HG02763 (cell line): ENCODE results near the gene FOXK1.
"Not testable (repeated sequence)": the region's sequence is repeated elsewhere in the genome, so short reads cannot be mapped to it uniquely, and the experiment has no call there.

Source experiments
- ATAC-seq: cut with Tn5 transposase; IDR thresholded peaks from one replicate; pipeline ENCODE4 v1.9.1; 2021; ENCODE audit warnings: mild to moderate bottlenecking, moderate library complexity; ENCODE audit not compliant: unreplicated experiment

Gene FOXK1

DNA sequence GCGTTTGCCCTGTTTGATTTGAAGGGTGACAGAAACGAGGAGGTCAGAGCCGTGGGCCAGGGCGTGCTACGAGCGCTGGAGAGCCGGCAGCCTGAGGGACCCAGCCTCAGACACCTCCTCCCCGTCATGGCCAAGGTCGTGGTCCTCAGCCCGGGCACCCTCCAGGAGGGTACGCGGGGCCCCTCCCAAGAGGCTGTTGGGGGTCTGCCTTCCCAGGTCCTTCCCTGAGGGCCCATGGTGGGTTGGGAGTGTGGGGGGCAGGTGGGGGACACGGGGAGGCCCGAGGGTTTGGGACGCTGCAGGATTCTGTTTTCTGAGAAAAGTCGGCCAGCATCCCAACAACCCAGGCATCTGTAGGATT lies 101.2 kb downstream of the FOXK1 start:
- no peak for ATAC-seq

DNA sequence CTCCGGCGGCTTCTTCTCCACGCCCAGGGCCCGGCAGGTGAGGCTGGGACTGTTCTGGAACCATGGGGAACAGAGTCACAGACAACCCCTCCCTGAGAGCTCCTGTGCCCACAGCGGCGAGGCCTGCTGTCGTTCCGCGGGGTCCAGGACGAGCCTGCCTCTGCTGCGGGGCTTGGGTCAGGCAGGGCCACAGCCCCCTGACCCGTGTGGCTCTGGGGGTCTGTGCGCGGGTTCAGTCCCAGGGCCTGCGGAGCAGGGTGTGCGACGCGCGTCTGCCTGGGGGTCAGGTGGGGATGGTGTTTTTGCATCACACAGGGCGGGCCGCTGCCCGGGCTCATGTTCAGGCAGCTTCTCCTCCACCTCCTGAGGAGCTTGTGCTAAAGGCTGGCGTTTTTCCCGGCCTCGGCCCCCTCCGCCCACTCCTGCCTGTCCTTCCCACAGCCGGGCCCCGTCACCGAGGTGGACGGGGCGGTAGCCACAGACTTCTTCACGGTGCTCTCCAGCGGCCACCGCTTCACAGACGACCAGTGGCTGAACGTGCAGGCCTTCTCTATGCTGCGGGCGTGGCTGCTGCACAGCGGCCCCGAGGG lies 101.8 kb downstream of the FOXK1 start:
- ATAC-seq: no peak

DNA sequence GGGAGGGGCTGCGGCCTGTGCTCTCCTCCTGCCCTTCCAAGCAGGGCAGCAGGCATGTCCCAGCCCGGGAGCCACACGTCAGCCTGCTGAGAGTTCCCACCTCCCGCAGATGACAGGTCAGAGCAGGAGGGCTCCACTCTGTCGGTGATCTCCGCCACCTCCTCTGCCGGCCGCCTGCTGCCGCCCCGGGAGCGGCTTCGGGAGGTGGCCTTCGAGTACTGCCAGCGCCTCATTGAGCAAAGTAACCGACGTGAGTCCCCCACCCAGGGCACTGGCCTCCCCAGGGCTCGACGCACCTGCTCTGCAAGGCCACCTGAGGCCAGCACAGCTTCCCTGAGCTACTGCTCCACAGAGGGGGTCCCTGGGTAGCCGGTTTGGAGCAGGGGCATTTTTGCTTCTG lies 102.7 kb downstream of the FOXK1 start:
- no peak for ATAC-seq

DNA sequence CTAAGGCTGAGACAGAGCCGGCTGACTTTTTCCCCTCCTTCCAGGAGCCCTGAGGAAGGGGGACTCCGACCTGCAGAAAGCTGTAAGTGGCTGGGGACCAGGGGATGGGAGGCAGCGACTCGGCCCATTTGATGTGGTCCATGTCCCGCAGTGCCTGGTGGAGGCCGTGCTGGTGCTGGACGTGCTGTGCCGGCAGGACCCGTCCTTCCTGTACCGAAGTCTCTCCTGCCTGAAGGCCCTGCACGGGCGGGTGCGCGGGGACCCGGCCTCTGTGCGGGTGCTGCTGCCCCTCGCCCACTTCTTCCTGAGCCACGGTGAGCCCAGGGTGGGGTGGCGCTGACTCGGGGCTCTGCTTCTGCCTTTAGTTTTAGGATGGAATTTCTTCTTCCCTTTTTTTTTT lies 103.3 kb downstream of the FOXK1 start:
- ATAC-seq: no peak

DNA sequence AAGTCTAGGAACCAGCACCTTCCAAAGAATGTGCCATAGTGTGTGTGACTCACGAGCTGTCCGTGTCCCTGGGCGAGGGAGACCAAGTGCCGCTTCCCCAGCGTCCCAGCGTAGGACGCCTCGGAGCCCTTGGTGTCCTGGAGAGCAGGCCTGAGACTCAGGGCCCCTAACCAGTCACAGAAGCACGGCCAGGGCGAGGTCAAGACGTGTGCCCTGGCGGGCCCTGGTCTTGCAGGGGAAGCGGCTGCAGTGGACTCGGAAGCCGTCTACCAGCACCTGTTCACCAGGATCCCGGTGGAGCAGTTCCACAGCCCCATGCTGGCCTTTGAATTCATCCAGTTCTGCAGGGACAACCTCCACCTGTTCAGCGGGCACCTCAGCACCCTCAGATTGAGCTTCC lies 103.9 kb downstream of the FOXK1 start:
- no peak for ATAC-seq

DNA sequence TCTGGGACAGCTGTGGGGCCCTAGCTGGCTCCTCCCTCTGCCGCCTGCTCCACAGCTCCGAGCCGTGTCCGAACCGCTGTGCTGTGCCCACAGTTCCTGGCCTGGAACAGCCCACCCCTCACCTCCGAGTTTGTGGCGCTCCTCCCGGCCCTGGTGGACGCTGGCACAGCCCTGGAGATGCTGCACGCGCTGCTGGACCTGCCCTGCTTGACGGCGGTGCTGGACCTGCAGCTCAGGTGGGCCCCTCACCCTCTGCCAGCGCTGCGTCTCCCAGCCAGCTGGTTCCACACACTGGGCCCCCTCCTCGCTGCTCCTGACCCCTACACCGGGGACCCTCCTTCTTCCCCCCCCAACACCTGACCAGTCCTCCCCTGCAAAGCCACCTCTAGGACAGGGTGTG lies 105.4 kb downstream of the FOXK1 start:
- no peak for ATAC-seq

DNA sequence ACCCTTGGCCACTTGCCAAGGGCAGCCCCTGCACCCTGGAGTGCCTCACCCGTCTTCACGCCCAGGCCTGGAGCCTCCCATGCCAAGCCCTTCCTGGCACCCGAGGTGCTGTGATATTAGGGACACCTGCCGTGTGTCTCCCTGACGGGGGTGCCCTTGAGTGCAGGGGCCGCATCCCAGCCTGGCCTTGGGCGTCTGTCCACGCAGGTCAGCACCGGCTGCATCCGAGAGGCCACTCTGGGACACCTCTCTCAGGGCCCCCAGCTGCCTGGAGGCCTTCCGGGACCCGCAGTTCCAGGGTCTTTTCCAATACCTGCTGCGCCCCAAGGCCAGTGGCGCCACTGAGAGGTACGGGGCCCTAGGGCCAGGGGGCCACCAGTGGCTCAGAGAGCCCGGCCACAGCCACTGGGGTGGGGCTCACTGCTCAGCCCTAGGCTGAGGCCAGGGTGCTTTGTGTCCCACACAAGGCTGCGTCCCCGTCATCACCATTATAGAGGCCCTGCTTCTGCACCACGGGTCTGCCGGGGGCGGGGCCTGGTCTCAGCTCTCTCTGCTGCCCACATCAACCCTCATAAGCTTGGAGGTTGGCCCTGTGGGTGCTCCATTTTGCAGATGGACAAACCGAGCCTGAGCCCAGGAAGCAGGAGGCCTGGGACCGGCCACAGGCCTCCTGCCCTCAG lies 106.0 kb downstream of the FOXK1 start:
- no peak for ATAC-seq

DNA sequence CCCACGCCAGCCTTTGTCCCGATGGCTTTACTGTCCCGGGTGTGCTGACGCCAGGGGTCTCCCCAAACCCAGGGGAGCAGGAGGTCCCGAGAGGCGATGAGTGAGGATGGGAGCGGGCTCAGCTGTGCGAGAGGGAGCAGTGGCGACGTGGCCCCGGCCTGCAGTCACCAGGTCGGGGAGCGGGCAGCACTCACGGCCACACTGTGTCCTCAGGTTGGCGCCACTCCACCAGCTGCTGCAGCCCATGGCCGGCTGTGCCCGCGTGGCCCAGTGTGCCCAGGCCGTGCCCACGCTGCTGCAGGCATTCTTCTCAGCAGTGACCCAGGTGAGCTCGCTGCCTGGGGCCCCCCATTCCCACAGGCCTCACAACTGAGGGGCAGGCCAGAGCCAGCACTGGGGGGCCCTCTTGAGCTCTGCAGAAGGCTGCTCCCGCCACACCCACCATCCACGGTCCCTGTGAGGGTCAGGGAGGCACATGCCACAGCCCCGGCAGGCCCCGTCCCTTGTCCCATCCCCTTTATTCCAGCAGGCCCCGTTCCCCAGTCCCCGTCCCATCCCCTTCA lies 106.6 kb downstream of the FOXK1 start:
- no peak for ATAC-seq

DNA sequence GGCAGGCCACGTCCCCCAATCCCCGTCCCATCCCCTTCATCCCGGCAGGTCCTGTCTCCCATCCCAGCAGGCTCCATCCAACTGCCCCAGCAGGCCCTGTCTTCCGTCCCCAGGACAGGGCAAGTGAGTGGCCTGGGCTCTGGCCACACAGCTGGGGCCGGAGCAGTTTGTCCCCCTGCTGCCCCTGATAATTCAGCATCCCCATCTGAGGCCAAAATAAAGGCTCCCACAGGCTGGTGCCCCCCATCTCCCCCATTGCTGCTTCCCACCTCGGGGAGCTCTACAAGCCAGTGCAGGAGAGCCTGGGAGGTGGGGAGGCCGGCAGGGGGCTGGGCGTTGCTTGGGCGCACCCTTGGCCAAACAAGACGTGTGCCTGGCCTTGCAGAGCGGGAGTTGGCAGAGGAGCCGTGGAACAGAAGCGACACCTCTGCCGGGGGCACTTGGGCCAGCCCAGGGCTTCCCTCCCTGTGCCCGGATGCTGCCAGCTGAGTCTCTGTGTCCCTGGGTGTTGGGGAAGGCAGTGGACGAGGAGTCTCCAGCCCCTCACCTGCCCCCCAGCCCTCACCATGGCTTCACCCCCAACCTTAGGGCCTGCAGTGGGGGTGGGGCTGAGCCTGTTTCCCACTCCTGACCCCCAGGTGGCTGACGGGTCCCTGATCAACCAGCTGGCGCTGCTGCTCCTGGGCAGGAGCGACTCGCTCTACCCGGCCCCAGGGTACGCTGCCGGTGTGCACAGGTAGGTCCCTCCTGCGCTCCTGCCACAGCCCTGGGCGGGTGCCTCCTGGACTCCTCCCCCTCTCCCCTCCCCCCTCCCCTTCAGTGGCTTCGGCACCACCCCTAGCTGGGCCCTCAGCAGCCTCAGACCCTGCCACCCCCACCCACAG lies 107.3 kb downstream of the FOXK1 start:
- ATAC-seq: no peak

DNA sequence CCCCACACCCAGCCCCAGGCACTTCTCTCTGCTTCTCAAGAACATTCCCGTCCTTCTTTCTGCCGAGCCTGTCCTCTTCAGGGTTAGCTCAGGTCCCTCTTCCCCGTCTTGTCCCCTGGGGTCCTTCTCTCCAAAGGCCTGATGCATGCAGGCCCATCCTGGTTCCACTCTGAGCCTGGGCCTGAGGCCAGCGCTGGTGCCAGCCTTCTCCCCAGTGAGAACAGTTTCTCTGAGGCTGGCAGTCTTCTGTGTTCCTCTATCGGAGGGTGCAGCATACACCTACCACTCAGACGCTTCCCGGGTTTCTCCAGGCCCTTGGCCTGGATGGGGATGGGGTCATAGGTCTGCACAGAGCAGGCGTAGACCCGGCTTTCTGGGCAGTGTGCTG lies 108.0 kb downstream of the FOXK1 start:
- ATAC-seq: no peak

DNA sequence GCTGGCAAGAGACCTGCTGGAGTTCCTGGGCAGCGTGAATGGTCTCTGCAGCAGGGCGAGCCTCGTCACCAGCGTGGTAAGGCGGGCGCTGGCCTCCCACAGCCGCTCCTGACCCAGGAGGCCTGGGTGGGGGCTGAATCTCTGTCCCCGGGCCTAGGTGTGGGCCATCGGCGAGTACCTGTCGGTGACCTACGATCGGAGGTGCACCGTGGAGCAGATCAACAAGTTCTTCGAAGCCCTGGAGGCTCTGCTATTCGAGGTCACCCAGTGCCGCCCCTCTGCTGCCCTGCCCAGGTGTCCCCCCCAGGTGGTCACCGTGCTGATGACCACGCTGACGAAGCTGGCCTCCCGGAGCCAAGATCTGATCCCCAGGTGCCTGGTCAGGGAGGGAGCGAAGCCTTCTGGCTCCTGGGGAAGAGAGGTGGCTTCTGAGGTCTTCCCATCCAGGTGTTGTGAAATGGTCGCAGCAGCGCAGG lies 108.5 kb downstream of the FOXK1 start:
- no peak for ATAC-seq

DNA sequence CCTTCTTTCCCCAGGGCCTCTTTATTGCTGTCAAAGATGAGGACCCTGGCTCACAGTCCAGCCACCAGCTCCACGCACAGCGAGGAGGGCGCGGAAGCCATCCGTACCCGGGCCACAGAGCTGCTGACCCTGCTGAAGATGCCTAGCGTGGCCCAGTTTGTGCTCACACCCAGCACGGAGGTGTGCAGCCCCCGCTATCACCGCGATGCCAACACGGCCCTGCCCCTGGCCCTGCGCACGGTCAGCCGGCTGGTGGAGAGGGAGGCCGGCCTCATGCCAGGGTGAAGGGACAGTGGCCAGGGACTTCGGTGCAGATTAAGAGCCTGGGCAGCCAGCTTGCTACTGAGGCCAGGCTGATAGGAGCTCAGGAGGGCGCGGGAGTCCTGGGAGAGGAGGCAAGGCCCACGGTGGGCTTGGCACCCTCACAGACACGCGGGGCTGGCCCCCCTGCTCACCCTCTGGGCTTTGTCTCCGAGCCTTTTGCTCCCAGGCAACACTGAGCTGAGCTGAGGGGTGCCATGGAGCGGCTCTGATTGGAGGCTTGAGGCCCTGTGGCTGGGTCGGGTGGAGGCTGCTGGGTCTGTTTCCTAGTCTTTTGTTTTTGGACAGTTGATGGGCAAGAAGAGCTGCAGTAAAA lies 109.1 kb downstream of the FOXK1 start:
- no peak for ATAC-seq

DNA sequence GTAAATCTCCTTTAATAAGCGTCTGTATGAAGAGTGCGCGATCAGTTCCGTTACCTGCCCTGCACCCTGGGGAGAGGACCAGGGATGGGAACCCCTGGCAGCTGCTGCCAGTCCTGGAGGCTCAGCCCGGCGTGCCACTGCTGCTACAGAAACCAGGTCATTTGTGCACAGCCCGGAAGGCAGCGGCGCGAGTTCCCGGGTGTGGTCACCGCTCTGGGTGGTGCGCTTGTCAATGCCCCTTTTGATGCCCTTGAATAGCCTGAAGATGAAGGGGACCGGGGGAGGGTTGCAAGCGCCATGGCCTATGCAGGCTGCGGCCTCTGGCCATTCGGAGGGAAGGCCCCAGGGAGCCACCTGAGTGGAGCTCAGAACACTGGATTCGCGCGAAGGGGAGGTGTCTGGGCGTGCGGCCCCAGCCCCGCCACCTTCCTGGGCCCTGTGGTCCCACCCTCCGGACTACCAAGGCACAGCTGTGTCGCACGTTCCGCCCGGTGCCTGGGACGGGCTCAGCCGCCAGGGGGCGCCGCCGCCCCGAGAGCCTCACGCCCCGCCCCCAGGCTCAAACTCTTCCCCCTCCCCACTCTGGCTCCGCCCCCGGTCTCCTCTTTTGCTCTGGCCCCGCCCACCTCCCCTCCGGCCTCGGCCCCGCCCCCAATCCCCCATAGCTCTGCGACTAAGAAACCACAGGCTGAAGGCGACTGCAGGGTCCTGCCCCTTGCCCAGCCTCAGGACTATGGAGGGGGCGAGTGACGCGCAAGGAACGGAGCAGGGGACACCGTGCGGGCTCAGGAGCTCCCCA lies 109.8 kb downstream of the FOXK1 start:
- ATAC-seq: no peak

DNA sequence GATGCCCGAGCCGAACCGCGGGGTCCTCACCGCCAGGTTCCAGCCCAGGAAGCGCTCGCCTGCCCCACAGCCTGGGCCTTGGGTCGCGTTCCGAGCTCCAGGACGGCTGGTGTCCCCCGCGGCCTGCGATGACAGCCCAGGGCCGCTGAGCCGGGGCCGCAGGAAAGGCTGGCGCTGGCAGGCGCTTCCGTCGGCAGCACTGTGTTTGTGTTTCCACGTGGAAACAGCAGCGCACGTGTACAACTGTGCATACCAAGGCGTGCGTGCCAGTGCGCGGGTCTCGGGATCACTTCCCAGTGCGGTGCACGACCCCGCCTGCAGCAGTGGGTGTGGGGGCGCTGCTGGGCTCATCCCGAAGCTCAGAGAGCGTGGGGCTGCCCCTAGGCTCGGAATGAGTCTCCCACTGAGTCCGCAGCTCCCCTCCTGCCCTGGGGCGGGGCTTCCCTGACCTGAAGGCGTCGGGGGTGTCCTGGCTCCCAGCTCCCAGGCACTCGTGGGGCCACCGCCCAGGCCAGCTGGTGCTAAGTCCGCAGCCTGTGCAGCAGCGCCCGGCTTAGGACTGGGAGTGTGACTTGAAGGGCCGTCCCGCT lies 110.5 kb downstream of the FOXK1 start:
- no peak for ATAC-seq

DNA sequence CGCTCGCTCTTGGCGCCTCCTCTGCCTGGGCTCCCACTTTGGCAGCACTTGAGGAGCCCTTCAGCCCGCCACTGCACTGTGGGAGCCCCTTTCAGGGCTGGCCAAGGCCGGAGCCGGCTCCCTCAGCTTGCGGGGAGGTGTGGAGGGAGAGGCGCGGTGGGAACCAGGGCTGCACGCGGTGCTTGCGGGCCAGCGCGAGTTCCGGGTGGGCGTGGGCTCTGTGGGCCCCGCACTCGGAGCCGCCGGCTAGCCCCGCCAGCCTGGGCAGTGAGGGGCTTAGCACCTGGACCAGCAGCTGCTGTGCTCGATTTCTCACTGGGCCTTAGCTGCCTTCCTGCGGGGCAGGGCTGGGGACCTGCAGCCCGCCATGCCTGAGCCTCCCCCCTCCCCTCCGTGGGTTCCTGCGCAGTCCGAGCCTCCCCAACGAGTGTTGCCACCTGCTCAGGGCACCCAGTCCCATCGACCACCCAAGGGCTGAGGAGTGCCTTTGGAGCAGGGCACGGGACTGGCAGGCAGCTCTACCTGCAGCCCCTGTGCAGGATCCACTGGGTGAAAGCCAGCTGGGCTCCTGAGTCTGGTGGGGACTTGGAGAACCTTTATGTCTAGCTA lies 111.4 kb downstream of the FOXK1 start:
- ATAC-seq: not testable (repeated sequence)

DNA sequence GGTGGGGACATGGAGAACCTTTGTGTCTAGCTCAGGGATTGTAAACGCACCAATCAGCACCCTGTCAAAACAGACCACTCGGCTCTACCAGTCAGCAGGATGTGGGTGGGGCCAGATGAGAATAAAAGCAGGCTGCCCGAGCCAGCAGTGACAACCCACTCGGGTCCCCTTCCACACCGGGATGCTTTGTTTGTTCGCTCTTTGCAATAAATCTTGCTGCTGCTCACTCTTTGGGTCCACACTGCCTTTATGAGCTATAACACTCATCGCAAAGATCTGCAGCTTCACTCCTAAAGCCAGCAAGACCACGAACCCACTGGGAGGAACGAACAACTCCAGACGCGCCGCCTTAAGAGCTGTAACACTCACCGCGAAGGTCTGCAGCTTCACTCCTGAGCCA lies 112.1 kb downstream of the FOXK1 start:
- ATAC-seq: not testable (repeated sequence)

DNA sequence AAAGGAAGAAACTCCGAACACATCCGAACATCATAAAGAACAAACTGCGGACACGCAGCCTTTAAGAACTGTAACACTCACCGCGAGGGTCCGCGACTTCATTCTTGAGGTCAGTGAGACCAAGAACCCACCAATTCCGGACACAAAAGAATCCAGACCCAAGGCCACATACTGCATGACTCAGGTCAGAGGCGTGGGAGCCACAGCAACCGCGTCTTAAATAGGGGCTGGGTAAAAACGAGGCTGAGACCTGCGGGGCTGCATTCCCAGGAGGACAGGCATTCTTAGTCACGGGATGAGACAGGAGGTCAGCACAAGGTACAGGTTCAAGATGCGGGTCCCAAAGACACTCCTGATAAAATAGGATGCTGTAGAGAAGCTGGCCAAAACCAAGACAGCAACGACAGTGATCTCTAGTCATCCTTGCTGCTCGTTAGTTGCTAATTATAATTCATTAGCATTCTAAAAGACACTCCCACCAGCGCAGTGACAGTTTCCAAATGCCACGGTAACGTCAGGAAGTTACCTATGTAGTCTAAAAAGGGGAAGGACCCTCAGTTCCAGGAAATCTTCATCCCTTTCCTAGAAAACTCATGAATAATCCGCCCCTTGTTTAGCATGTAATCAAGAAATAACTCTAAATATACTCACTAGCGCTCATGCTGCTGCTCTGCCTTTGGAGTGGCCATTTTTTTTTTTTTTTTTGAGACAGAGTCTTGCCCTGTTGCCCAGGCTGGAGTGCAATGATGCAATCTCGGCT lies 112.7 kb downstream of the FOXK1 start:
- no peak for ATAC-seq

DNA sequence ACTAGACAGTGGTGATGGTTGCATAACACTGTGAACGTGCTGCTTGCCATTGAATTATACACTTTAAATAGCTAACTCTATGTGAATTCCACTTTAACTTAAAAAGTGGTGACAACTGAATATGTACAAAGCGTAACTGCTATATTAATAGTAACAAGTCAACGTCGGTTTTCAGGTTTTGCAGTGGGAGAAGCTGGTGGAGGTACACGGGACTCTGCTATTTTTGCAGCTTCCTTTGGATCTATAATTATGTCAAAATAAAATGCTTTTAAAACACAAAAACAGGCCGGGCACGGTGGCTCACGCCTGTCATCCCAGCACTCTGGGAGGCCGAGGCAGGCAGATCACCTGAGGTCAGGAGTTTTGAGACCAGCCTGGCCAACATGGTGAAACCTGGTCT lies 114.4 kb downstream of the FOXK1 start:
- no peak for ATAC-seq
